Activated CD4-positive, alpha-beta T cell treated with anti-CD3 and anti-CD28 coated beads, Interleukin-2, amount 10 ng/mL, durations not matched to agents 24 days and 14 days (primary cell): ENCODE data around the gene VEPH1. TPM values are rescaled to one million over a fixed set of nuclear protein-coding genes. Genes with fewer than 3 reads are reported as not detected.

Source experiments
- DNase-seq: peaks from one replicate; pipeline ENCODE4 v3.0.0; 2022
- H3K27ac Mint-ChIP-seq: one replicate; pipeline ENCODE4 v1.8.0; 2022; ENCODE audit warnings: mild to moderate bottlenecking, mixed read lengths
- H3K27me3 Mint-ChIP-seq: one replicate; pipeline ENCODE4 v1.8.0; 2022; ENCODE audit warnings: mixed read lengths
- H3K36me3 Mint-ChIP-seq: one replicate; pipeline ENCODE4 v1.8.0; 2022; ENCODE audit warnings: low read depth, mild to moderate bottlenecking, mixed read lengths
- H3K4me1 Mint-ChIP-seq: one replicate; pipeline ENCODE4 v1.8.0; 2021; ENCODE audit warnings: mixed read lengths
- H3K4me3 Mint-ChIP-seq: one replicate; pipeline ENCODE4 v1.8.0; 2022; ENCODE audit warnings: mild to moderate bottlenecking, moderate library complexity, mixed read lengths
- H3K9me3 Mint-ChIP-seq: one replicate; pipeline ENCODE4 v1.8.0; 2021; ENCODE audit warnings: mixed read lengths
- intact Hi-C: fragments of 100-400 bp; cut with micrococcal nuclease; formaldehyde crosslinking; loops from one replicate; pipeline ENCODE4 v1.15.1; 2023
- total RNA-seq: library from RNA; stranded (reverse); gene quantifications from 2 replicates; pipeline ENCODE4 v1.2.3, GENCODE V29; 2022

VEPH1 gene
- total RNA-seq, 1 donor from 2014 or later = not detected

DNA sequence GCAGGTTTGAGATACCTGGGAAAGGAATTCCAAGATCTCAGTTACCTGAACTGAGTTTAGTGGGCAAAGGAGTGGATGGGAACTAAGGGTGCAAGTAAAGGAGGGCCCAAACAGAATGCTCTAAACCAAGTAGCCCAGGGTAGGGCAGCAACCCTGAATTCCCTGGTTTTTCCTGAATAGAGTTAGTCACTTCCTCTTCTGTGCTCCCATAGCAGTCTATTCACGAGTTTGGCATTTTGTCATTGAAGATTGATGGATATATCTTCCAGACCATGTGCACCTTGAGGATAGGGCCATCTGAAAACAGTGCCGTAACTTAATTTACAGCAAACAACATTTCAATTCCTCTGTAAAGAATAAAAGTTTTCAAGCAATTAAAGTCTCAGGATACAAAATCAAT is 85.1 kb downstream of the VEPH1 start:
- intact Hi-C loops = no loop called here
- H3K4me1 Mint-ChIP-seq = no peaks in the 10 kb centered on the region
- no peak overlapping the region for H3K27ac Mint-ChIP-seq

DNA sequence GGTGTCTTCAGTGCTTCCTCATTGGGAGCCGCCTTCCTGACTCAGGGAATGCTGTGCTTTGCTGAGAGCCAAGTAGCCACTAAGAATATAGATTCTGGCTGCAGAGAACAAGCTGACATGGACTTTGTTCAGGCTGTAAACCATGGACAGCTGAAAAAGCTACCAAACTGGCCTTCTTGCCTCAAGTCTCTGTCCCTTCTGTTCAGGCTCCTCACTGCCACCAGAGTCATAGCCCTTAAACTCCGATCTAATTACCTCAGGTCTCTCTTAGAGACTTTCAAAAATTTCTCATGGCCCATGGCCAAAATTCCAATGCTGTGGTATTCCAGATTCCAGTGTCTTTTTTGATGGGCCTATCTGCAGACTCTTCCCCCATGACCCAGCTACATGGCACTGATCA is 86.0 kb downstream of the VEPH1 start:
- Mint-ChIP-seq H3K9me3 (no peaks in the 10 kb centered on the region), H3K27me3 (peaks cover 3% of the 10 kb centered on the region), H3K27ac (no peak overlapping the region), H3K4me1 (no peaks in the 10 kb centered on the region), H3K36me3 (no peaks in the 10 kb centered on the region), H3K4me3 (no peak overlapping the region)
- intact Hi-C loops = no loop called here
- DNase-seq = no peak

More for the DNA sequence above, 85.1 kb downstream of the VEPH1 start:
- H3K9me3 Mint-ChIP-seq = no peaks in the 10 kb centered on the region
- H3K27me3 Mint-ChIP-seq = peaks cover 3% of the 10 kb centered on the region
- no peak for DNase-seq
- H3K4me3 Mint-ChIP-seq = no peak overlapping the region
- no peaks in the 10 kb centered on the region for H3K36me3 Mint-ChIP-seq

DNA sequence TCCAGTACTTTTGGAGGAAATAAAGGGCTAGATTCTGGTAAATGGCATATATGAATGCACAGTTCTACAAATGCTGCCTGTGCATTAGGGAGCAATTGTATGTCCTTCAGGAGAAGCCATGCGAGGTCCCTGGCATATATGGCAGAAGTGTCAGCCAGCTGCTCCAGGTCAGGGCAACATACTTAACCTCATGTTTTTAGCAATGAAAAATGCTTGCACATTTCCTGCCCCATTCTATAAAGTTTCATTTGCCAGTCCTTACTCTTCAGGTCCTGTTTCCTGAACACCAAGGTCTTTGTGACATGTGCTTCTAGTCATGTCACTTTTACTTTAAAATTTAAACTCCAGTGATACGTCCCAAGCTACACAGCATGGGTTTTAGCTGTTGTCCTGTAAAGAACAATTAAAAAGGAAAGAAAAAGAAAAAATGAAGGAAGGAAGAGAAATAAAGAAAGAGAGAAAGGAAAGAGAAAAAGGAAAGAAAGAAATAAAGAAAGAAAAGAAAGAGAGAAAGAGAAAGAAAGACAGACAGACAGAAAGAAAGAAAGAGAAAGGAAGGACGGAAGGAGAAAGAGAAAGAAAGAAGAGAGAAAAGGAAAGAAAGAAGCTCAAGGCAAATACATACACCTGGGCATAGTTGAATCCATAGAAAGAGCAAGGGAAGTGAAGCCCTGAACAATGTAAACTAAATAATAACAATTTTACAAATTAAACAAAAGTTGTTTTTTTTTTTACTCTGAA is 86.7 kb downstream of the VEPH1 start:
- H3K27me3 Mint-ChIP-seq = peaks cover 3% of the 10 kb centered on the region
- no peaks in the 10 kb centered on the region for H3K9me3 Mint-ChIP-seq
- H3K27ac Mint-ChIP-seq = no peak overlapping the region
- no peak for DNase-seq
- intact Hi-C loops = no loop called here
- H3K4me3 Mint-ChIP-seq = no peak overlapping the region
- no peaks in the 10 kb centered on the region for H3K4me1 Mint-ChIP-seq
- H3K36me3 Mint-ChIP-seq = no peaks in the 10 kb centered on the region

DNA sequence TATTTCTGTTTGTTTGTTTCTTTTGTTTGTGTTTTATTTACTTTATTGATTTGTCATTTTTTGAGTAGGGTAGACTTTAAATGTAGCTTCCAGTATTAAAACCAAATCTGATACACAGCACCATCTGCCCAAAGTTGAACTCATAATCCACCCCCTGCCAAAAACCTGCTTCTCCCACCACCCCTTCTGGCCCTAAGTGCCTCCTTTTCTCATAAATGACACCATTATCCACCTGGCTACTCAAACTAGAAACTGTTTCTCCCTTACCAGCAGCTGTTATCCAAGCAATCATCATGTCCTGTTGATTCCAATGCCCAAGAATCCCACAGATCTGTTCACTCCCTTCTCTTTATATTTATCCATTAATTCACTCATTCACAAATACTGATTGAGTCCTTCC is 88.4 kb downstream of the VEPH1 start:
- intact Hi-C loops = no loop called here
- Mint-ChIP-seq H3K4me1 (no peaks in the 10 kb centered on the region), H3K9me3 (no peaks in the 10 kb centered on the region), H3K4me3 (no peak overlapping the region), H3K36me3 (no peaks in the 10 kb centered on the region), H3K27ac (no peak overlapping the region), H3K27me3 (peaks cover 3% of the 10 kb centered on the region)
- no peak for DNase-seq

DNA sequence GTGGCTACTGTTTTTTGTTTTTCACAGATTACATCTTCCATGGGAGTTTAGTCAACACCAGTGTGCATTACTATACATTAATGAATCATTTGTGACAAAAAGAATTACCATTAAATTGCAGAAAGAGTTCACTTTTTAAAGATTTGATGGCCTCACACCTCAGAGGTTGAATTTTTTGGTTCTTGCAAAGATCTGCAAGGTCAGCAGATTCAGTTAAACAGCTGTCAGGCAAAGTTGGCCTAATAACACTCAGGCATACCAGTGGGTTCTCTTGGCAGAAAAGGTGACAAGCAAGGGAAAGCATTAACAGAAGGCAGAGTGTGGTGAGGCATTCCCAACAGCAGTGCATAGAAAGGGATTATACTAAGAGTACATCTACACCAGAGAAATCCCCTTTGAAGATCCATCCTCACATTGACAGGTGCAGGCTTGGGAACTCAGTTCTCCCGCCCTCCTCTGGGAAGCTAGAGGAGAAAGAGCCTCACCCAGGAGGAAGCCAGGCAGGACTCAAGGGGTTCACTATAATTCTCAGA is 90.8 kb downstream of the VEPH1 start:
- H3K9me3 Mint-ChIP-seq = no peaks in the 10 kb centered on the region
- no peak overlapping the region for H3K27ac Mint-ChIP-seq
- H3K4me3 Mint-ChIP-seq = no peak overlapping the region
- intact Hi-C loops = no loop called here
- no peak for DNase-seq
- H3K27me3 Mint-ChIP-seq = peaks cover 3% of the 10 kb centered on the region
- H3K4me1 Mint-ChIP-seq = no peaks in the 10 kb centered on the region
- H3K36me3 Mint-ChIP-seq = no peaks in the 10 kb centered on the region

DNA sequence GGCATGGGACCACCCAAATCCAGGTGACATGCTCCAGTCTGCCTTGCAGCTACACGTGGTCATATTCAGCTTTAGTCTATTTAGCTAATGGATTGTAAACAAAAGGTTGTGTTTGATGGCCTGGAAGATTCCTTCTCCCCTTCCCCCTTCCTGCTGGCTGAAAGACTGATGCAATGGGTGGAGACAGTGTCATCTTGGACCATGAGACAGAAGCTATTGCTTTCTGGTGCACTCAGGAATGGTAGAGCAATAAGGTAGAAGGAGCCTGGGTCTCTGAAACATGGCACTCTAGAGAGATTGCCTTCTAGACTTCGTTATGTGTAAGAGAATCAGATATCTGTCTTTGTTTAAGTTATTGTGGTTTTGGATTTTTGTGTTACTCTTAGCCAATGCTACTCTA is 92.3 kb downstream of the VEPH1 start:
- Mint-ChIP-seq H3K4me3 (no peak overlapping the region), H3K27me3 (peaks cover 3% of the 10 kb centered on the region), H3K27ac (no peak overlapping the region), H3K9me3 (no peaks in the 10 kb centered on the region), H3K4me1 (no peaks in the 10 kb centered on the region), H3K36me3 (no peaks in the 10 kb centered on the region)
- intact Hi-C loops = no loop called here
- no peak for DNase-seq

DNA sequence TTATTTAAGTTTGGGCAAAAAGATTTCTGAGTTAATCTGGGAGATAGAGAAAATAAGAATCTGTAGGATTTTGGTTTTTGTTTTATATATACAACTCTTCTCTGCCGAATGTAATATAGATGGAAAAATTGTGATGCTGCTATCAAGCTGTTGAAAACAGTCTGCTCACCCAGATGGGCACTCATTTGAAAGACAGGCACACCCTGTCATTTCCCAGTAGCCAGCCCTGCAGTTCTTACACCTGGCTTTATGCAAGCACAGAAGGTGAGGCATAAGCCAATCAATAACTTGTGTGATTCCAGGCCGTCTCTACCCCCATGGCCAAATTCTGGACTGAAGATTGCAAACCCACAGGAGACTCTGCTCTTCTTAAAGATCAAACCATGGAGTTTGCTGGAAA is 93.7 kb downstream of the VEPH1 start:
- Mint-ChIP-seq H3K27ac (no peak overlapping the region), H3K4me3 (no peak overlapping the region), H3K36me3 (no peaks in the 10 kb centered on the region), H3K27me3 (no peaks in the 10 kb centered on the region), H3K4me1 (no peaks in the 10 kb centered on the region), H3K9me3 (no peaks in the 10 kb centered on the region)
- DNase-seq = no peak
- intact Hi-C loops = no loop called here

DNA sequence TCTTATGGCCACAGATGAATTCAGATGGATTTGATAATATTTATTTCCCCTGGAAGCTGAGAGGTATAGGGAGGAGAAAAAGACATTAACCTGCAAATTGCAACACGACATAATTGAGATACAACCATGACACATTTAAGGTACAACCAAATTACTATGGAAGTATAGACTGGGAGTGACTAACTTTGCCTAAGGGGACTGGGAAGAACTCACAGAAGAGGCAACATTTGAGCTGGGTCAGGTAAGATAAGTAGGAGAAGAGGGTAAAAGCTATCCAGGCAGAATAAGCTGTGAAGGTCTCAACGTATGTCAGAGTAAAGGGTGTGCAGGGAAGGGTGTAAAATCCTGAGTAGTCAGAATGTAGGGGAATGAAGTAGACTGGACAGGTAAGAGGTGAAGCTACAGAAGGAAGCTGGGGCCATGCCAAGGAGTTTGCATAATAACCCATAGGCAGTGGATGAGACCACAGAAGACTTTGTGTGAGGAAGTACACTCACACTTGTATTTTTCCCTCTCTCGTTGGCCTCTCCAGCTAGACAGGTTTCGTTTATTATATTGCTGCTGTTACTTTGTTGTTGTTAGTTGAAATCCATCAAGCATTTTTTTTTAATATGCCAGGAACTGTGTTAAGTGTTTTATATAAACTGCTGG is 94.6 kb downstream of the VEPH1 start:
- Mint-ChIP-seq H3K27me3 (no peaks in the 10 kb centered on the region), H3K4me1 (no peaks in the 10 kb centered on the region), H3K4me3 (no peak overlapping the region), H3K9me3 (no peaks in the 10 kb centered on the region), H3K36me3 (no peaks in the 10 kb centered on the region), H3K27ac (no peak overlapping the region)
- intact Hi-C loops = no loop called here
- DNase-seq = no peak

DNA sequence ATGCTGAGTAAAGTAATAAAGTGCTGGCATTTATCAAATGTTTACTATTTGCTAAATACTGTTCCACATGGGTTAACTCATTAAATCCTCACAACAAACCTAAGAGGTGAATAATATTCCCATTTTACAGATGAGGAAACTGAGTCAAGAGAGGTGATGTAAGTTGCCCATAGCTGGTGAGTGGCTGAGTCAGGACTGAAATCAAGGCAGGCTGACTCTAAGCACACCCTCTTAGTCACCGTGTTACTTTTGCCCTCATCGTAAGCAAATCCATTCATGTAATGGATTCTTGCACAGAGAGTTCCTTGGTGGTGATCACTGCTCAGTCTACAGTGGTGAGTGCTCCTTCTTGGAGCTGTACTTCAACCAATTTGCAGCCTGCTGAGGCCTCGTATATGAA is 95.4 kb downstream of the VEPH1 start:
- intact Hi-C loops = no loop called here
- no peak for DNase-seq
- Mint-ChIP-seq H3K36me3 (no peaks in the 10 kb centered on the region), H3K27me3 (no peaks in the 10 kb centered on the region), H3K9me3 (no peaks in the 10 kb centered on the region), H3K4me3 (no peak overlapping the region), H3K4me1 (no peaks in the 10 kb centered on the region), H3K27ac (no peak overlapping the region)

DNA sequence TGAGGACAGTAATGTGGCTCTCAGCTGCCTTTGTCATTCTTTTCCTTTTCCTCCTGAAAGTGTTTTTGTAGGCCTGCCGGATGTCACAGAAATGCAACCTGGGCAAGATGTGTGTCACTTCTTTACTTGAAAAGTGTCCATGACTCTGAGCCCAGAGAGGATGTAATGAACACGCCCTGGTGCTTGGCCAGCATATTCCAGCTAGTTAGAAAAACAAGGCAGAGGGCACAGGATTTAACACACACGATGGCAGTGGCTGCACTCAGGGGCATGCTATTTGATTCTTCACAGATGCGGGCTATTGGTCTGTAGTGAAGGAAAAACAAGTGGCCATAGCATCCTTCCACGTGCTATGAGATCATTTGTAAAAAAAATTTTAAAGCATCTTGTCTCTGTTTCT is 96.8 kb downstream of the VEPH1 start:
- Mint-ChIP-seq H3K4me1 (no peaks in the 10 kb centered on the region), H3K4me3 (no peak overlapping the region), H3K9me3 (no peaks in the 10 kb centered on the region), H3K27ac (no peak overlapping the region), H3K36me3 (no peaks in the 10 kb centered on the region), H3K27me3 (peaks cover 5% of the 10 kb centered on the region)
- intact Hi-C loops = no loop called here
- DNase-seq = no peak

DNA sequence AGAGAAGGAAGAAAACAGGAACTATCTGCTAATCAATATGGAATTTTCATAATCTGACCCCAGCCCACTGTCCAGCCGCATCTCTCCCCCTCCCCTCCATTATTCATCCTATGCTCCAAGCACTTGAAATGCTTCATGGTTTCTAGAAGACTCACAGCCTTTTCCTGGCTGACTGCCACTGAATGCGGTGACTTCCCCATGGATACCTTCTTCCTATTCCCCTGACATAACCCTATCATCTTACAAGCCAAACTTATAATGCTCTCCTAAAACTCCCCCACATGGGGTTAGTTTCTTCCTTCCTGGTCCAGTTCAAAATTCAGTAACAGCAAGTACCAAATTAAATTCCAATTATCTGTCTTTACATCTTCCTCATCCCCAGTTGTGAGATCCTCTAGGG is 97.8 kb downstream of the VEPH1 start:
- peaks cover 5% of the 10 kb centered on the region for H3K27me3 Mint-ChIP-seq
- H3K27ac Mint-ChIP-seq = no peak overlapping the region

DNA sequence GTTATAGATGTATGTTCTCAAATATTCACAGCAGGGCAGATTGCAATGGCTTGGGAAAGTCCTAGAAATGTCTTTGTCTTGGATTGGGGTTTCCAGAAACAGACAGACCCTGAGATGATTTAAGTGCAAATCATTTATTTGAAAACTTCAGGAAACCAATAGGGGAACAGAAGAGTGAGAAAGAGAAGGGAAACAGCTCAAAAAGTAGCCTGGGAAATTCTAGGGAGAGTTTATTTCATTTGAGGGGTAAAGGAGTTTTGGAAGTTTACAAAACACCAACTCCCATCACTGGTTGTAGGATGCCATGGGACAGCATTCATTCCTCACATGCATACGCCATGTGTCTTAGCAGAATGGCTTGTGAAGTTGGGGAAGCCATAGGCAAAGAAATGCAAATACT is 98.8 kb downstream of the VEPH1 start:
- no peak overlapping the region for H3K27ac Mint-ChIP-seq
- H3K4me3 Mint-ChIP-seq = no peak overlapping the region
- no peaks in the 10 kb centered on the region for H3K4me1 Mint-ChIP-seq
- DNase-seq = no peak
- intact Hi-C loops = no loop called here
- H3K9me3 Mint-ChIP-seq = no peaks in the 10 kb centered on the region
- no peaks in the 10 kb centered on the region for H3K36me3 Mint-ChIP-seq
- peaks cover 5% of the 10 kb centered on the region for H3K27me3 Mint-ChIP-seq

More for the DNA sequence above, 97.8 kb downstream of the VEPH1 start:
- intact Hi-C loops = no loop called here
- no peaks in the 10 kb centered on the region for H3K9me3 Mint-ChIP-seq
- no peak overlapping the region for H3K4me3 Mint-ChIP-seq
- H3K36me3 Mint-ChIP-seq = no peaks in the 10 kb centered on the region
- DNase-seq = no peak
- H3K4me1 Mint-ChIP-seq = no peaks in the 10 kb centered on the region

DNA sequence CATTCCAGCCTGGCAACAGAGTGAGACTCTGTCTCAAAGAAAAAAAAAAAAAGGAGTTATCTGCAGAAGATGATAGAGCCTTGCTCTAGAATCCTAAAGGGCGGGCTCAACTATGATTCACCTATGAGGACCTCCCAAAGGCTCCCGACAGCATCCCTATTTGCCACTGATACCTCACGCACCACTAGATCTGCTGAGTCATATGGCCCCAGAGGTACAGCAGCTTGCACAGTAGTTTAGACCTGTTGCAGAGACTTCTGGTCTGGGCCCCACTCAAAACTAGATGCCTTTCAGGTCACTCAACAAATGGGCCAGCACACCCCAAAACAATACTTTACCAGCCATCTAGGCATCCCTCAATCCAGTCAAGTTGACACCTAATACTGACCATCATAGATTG is 104.6 kb downstream of the VEPH1 start:
- Mint-ChIP-seq H3K4me1 (no peaks in the 10 kb centered on the region), H3K36me3 (no peaks in the 10 kb centered on the region), H3K27me3 (peaks cover 5% of the 10 kb centered on the region), H3K4me3 (no peak overlapping the region), H3K9me3 (peaks cover 7% of the 10 kb centered on the region), H3K27ac (no peak overlapping the region)
- intact Hi-C loops = no loop called here
- DNase-seq = no peak

DNA sequence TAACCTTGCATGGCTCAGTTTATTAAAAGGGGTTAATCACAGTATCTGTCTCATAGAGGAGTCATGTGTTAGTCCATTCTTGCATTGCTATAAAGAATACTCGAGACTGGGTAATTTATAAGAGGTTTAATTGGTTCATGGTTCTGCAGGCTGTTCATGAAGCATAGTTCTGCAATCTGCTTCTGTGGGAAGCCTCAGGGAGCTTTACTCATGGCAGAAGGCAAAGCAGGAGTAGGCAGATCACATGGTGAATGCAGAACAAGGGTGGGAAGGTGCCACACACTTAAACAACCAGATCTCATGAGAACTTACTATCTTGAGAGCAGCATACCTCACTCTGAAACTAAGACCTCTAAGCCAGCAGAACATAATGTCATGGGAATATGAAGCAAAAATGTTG is 108.8 kb downstream of the VEPH1 start:
- no peak for DNase-seq
- intact Hi-C loops = no loop called here
- H3K9me3 Mint-ChIP-seq = peaks cover 7% of the 10 kb centered on the region
- no peaks in the 10 kb centered on the region for H3K27me3 Mint-ChIP-seq
- no peaks in the 10 kb centered on the region for H3K36me3 Mint-ChIP-seq
- no peak overlapping the region for H3K4me3 Mint-ChIP-seq
- H3K27ac Mint-ChIP-seq = no peak overlapping the region
- no peaks in the 10 kb centered on the region for H3K4me1 Mint-ChIP-seq
